PFSK-1 (cell line): ENCODE measurements around the gene RIPOR1.

Experiments used
- POLR2AphosphoS5 ChIP-seq: IDR thresholded peaks from 2 replicates; pipeline ENCODE4 v1.6.1; 2012; ENCODE audit warnings: low read depth, mild to moderate bottlenecking, control low read depth, low read length, moderate library complexity
- SIN3A ChIP-seq: IDR thresholded peaks from 2 replicates; pipeline ENCODE4 v1.6.1; 2012; ENCODE audit warnings: mild to moderate bottlenecking, low read length, moderate library complexity, borderline replicate concordance; ENCODE audit not compliant: insufficient read depth
- TAF1 ChIP-seq: IDR thresholded peaks from 2 replicates; pipeline ENCODE4 v1.6.1; 2012; ENCODE audit warnings: low read length, control low read depth, borderline replicate concordance; ENCODE audit not compliant: insufficient read depth
- TF ChIP-seq, protein P1 (sequence below), 2 experiments: IDR thresholded peaks; 2 replicates each; pipeline versions ENCODE4 v1.6.1 to v1.8.0; 2011 to 2012; ENCODE audit warnings: low read depth in 2 of 2, low read length in 2 of 2, control low read depth in 1 of 2, inconsistent platforms in 1 of 2, mild to moderate bottlenecking in 1 of 2, moderate library complexity in 1 of 2; ENCODE audit not compliant: insufficient read depth in 1 of 2

DNA sequence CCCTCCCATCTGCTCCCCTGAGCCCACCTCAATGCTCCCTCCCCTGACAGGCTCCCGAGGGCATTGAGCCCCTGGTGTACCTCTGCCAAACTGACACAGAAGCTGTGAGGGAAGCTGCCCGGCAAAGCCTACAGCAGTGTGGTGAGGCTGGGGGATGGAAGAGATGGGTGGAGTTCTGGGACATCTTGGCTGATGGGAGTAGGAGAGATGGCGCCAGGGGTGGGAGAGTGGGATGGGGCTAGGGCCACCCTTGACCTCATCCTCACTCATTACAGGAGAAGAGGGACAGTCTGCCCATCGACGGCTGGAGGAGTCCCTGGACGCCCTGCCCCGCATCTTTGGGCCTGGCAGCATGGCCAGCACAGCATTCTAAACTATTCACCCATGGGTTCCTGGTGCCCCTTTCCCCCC, 17.5 kb downstream of the RIPOR1 start:
- TF ChIP-seq SIN3A = no peak
- TF ChIP-seq POLR2AphosphoS5 = no peak
- no peak for TF ChIP-seq TAF1
- TF ChIP-seq, protein P1, sequence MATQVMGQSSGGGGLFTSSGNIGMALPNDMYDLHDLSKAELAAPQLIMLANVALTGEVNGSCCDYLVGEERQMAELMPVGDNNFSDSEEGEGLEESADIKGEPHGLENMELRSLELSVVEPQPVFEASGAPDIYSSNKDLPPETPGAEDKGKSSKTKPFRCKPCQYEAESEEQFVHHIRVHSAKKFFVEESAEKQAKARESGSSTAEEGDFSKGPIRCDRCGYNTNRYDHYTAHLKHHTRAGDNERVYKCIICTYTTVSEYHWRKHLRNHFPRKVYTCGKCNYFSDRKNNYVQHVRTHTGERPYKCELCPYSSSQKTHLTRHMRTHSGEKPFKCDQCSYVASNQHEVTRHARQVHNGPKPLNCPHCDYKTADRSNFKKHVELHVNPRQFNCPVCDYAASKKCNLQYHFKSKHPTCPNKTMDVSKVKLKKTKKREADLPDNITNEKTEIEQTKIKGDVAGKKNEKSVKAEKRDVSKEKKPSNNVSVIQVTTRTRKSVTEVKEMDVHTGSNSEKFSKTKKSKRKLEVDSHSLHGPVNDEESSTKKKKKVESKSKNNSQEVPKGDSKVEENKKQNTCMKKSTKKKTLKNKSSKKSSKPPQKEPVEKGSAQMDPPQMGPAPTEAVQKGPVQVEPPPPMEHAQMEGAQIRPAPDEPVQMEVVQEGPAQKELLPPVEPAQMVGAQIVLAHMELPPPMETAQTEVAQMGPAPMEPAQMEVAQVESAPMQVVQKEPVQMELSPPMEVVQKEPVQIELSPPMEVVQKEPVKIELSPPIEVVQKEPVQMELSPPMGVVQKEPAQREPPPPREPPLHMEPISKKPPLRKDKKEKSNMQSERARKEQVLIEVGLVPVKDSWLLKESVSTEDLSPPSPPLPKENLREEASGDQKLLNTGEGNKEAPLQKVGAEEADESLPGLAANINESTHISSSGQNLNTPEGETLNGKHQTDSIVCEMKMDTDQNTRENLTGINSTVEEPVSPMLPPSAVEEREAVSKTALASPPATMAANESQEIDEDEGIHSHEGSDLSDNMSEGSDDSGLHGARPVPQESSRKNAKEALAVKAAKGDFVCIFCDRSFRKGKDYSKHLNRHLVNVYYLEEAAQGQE (IDR thresholded peaks at IDR 0.05; ENCODE audit: insufficient read depth in 1 of 2, low read depth in 2 of 2, low read length in 2 of 2) = no peak
